ENCODE data around the gene KRT4.

The KRT4 gene

GRCh38 chr12:52822771-52823510, 9.0 kb upstream of the KRT4 start:
- in situ Hi-C loops (cut with HindIII; ENCODE audit: low pct_ligation_motif_present, low sequenced_read_pairs): no loop called here
- Histone ChIP-seq H3K27me3 (replicated peaks) (peaks cover 4% of the 10 kb centered on the region), H3K36me3 (replicated peaks) (no peaks in the 10 kb centered on the region), H3K27ac (no peak overlapping the region), H3K4me3 (ENCODE audit: low read depth, low read length) (no peak overlapping the region)
- DNase-seq: no peak
- no peak for TF ChIP-seq CTCF (IDR thresholded peaks at IDR 0.05; ENCODE audit: low read depth, low read length, missing control alignments)

GRCh38 chr12:52821826-52822660, 8.1 kb upstream of the KRT4 start:
- H3K27ac ChIP-seq: no peak overlapping the region
- no peak overlapping the region for H3K4me3 ChIP-seq (ENCODE audit: low read depth, low read length)
- in situ Hi-C loops (cut with HindIII; ENCODE audit: low pct_ligation_motif_present, low sequenced_read_pairs): no loop called here
- no peaks in the 10 kb centered on the region for H3K36me3 ChIP-seq (replicated peaks)
- DNase-seq: no peak
- peaks cover 4% of the 10 kb centered on the region for H3K27me3 ChIP-seq (replicated peaks)
- TF ChIP-seq CTCF (IDR thresholded peaks at IDR 0.05; ENCODE audit: low read depth, low read length, missing control alignments): no peak

GRCh38 chr12:52821071-52821730, 7.3 kb upstream of the KRT4 start:
- H3K27me3 ChIP-seq (replicated peaks): peaks cover 4% of the 10 kb centered on the region
- no peak overlapping the region for H3K27ac ChIP-seq
- H3K4me3 ChIP-seq (ENCODE audit: low read depth, low read length): no peak overlapping the region
- H3K36me3 ChIP-seq (replicated peaks): no peaks in the 10 kb centered on the region
- in situ Hi-C loops (cut with HindIII; ENCODE audit: low pct_ligation_motif_present, low sequenced_read_pairs): no loop called here
- DNase-seq: no peak
- no peak for TF ChIP-seq CTCF (IDR thresholded peaks at IDR 0.05; ENCODE audit: low read depth, low read length, missing control alignments)

- no peaks in the 10 kb centered on the region for H3K36me3 ChIP-seq (replicated peaks)
- H3K27ac ChIP-seq: no peak overlapping the region
- in situ Hi-C loops (cut with HindIII; ENCODE audit: low pct_ligation_motif_present, low sequenced_read_pairs): no loop called here
- TF ChIP-seq CTCF (IDR thresholded peaks at IDR 0.05; ENCODE audit: low read depth, low read length, missing control alignments): no peak
- peaks cover 4% of the 10 kb centered on the region for H3K27me3 ChIP-seq (replicated peaks)
- H3K4me3 ChIP-seq (ENCODE audit: low read depth, low read length): no peak overlapping the region
- no peak for DNase-seq
Measured at GRCh38 chr12:52820521-52820920, 6.6 kb upstream of the KRT4 start.

- H3K27ac ChIP-seq: no peak overlapping the region
- H3K4me3 ChIP-seq (ENCODE audit: low read depth, low read length): no peak overlapping the region
- H3K27me3 ChIP-seq (replicated peaks): peaks cover 4% of the 10 kb centered on the region
- DNase-seq: no peak
- TF ChIP-seq CTCF (IDR thresholded peaks at IDR 0.05; ENCODE audit: low read depth, low read length, missing control alignments): no peak
- H3K36me3 ChIP-seq (replicated peaks): no peaks in the 10 kb centered on the region
- in situ Hi-C loops (cut with HindIII; ENCODE audit: low pct_ligation_motif_present, low sequenced_read_pairs): no loop called here
Measured at GRCh38 chr12:52819731-52820510, 6.0 kb upstream of the KRT4 start.

Measured in brain microvascular endothelial cell (primary cell).